ENCODE data around the gene CCDC6. TPM values are rescaled to one million over a fixed set of nuclear protein-coding genes. Genes with fewer than 3 reads are reported as not detected.

The CCDC6 gene
- total RNA-seq, 1 experiment from 2014 or later, result 116 TPM

- ChIA-PET CTCF (interaction anchor here (0.6 kb wide), 1 partner anchor 333 kb away, joined by 3 read pairs; no protein-coding TSS in a partner anchor), POLR2A (interaction anchor here (1.1 kb wide), 1 partner anchor 15 kb away, joined by 4 read pairs; the partner anchor contains the start of gene CCDC6)
- Histone ChIP-seq H3K36me3 (ENCODE audit: control insufficient read depth, insufficient read depth, low read length) (0 out of 2 replicates have a peak, but pooled peaks cover 2% of the 10 kb centered on the region), H3K9me3 (no peaks in the 10 kb centered on the region), H3K4me3 (ENCODE audit: low read depth, low read length) (no peak overlapping the region), H3K27me3 (replicated peaks; ENCODE audit: control insufficient read depth, insufficient read depth, low read length) (no peaks in the 10 kb centered on the region), H3K4me1 (peaks cover 42% of the 10 kb centered on the region)
- no peak for TF ChIP-seq CTCF (IDR thresholded peaks at IDR 0.05; ENCODE audit: insufficient read depth in 1 of 2, low read depth in 1 of 2, low read length in 1 of 2, severe bottlenecking in 1 of 2, unreplicated experiment in 1 of 2)
- Mint-ChIP-seq H3K27ac (ENCODE audit: unreplicated experiment) (no peak overlapping the region), H3K9me3 (ENCODE audit: unreplicated experiment) (no peaks in the 10 kb centered on the region), H3K4me1 (ENCODE audit: low read depth, unreplicated experiment) (peaks cover 53% of the 10 kb centered on the region), H3K36me3 (ENCODE audit: insufficient read depth, unreplicated experiment) (peaks cover 36% of the 10 kb centered on the region), H3K27me3 (ENCODE audit: insufficient read depth, unreplicated experiment) (no peaks in the 10 kb centered on the region), H3K4me3 (ENCODE audit: unreplicated experiment) (no peak overlapping the region)
- no TSS peak for BruUV-seq (replicated peaks)
- no peak for DNase-seq
- intact Hi-C loops (cut with micrococcal nuclease; ENCODE audit: unreplicated experiment), result no loop called here
Measured at GRCh38 chr10:59891936-59892335, 14.4 kb downstream of the CCDC6 start.

- intact Hi-C loops (cut with micrococcal nuclease; ENCODE audit: unreplicated experiment), result no loop called here
- Histone ChIP-seq H3K9me3 (no peaks in the 10 kb centered on the region), H3K4me1 (peaks cover 36% of the 10 kb centered on the region), H3K4me3 (ENCODE audit: low read depth, low read length) (no peak overlapping the region), H3K27me3 (replicated peaks; ENCODE audit: control insufficient read depth, insufficient read depth, low read length) (no peaks in the 10 kb centered on the region), H3K36me3 (ENCODE audit: control insufficient read depth, insufficient read depth, low read length) (0 out of 2 replicates have a peak, but pooled peaks cover 2% of the 10 kb centered on the region)
- no peak for DNase-seq
- Mint-ChIP-seq H3K4me3 (ENCODE audit: unreplicated experiment) (no peak overlapping the region), H3K36me3 (ENCODE audit: insufficient read depth, unreplicated experiment) (peaks cover 42% of the 10 kb centered on the region), H3K4me1 (ENCODE audit: low read depth, unreplicated experiment) (peaks cover 54% of the 10 kb centered on the region), H3K27ac (ENCODE audit: unreplicated experiment) (no peak overlapping the region), H3K9me3 (ENCODE audit: unreplicated experiment) (no peaks in the 10 kb centered on the region), H3K27me3 (ENCODE audit: insufficient read depth, unreplicated experiment) (no peaks in the 10 kb centered on the region)
- TF ChIP-seq CTCF (IDR thresholded peaks at IDR 0.05; ENCODE audit: insufficient read depth in 1 of 2, low read depth in 1 of 2, low read length in 1 of 2, severe bottlenecking in 1 of 2, unreplicated experiment in 1 of 2), result no peak
- BruUV-seq (replicated peaks), result no TSS peak
- ChIA-PET CTCF (no interaction called here), POLR2A (no interaction called here)
Measured at GRCh38 chr10:59891349-59891748, 15.0 kb downstream of the CCDC6 start.

- no peaks in the 10 kb centered on the region for H3K9me3 ChIP-seq
- TF ChIP-seq CTCF (IDR thresholded peaks at IDR 0.05; ENCODE audit: insufficient read depth in 1 of 2, low read depth in 1 of 2, low read length in 1 of 2, severe bottlenecking in 1 of 2, unreplicated experiment in 1 of 2), result no peak
- H3K36me3 ChIP-seq (ENCODE audit: control insufficient read depth, insufficient read depth, low read length), result 0 out of 2 replicates have a peak, but pooled peaks cover 2% of the 10 kb centered on the region
- no TSS peak for BruUV-seq (replicated peaks)
- ChIA-PET CTCF (interaction anchor here (0.7 to 2.2 kb wide), 3 partner anchors 17 to 58 kb away, joined by 3 to 13 read pairs (median 7); partner anchors contain the start of gene CCDC6), POLR2A (interaction anchor here (0.6 to 0.7 kb wide), 2 partner anchors 17 to 113 kb away, joined by 3 to 4 read pairs; partner anchors contain the start of gene CCDC6)
- Mint-ChIP-seq H3K27ac (ENCODE audit: unreplicated experiment) (peak overlapping the region; percentile 52), H3K27me3 (ENCODE audit: insufficient read depth, unreplicated experiment) (no peaks in the 10 kb centered on the region), H3K4me3 (ENCODE audit: unreplicated experiment) (no peak overlapping the region), H3K36me3 (ENCODE audit: insufficient read depth, unreplicated experiment) (peaks cover 47% of the 10 kb centered on the region), H3K9me3 (ENCODE audit: unreplicated experiment) (no peaks in the 10 kb centered on the region), H3K4me1 (ENCODE audit: low read depth, unreplicated experiment) (peaks cover 33% of the 10 kb centered on the region)
- H3K27me3 ChIP-seq (replicated peaks; ENCODE audit: control insufficient read depth, insufficient read depth, low read length), result no peaks in the 10 kb centered on the region
- DNase-seq, result no peak
- H3K4me1 ChIP-seq, result peaks cover 19% of the 10 kb centered on the region
- intact Hi-C loops (cut with micrococcal nuclease; ENCODE audit: unreplicated experiment), result no loop called here
- H3K4me3 ChIP-seq (ENCODE audit: low read depth, low read length), result no peak overlapping the region
Measured at GRCh38 chr10:59888781-59889435, 17.4 kb downstream of the CCDC6 start.

Measured in Caco-2 (cell line).